Vagina (tissue), 2 donors: Measurements from ENCODE around the gene SIDT2.

Source experiments
- POLR2A ChIP-seq, 2 donors: fragments of 450-650 bp; IDR thresholded peaks; one replicate each; pipeline ENCODE4 v1.6.1; 2017; ENCODE audit warnings: antibody characterized with exemption in 2 of 2, mild to moderate bottlenecking in 2 of 2, moderate library complexity in 2 of 2
- TF ChIP-seq, protein P1 (sequence below), 3 experiments: fragments of 450-650 bp in 2 of 3; fragments of 200-600 bp in 1 of 3; sonication (generic) in 1 of 3; IDR thresholded peaks; one replicate each; pipeline ENCODE4 v1.5.1; 2017 to 2019; ENCODE audit warnings: antibody characterized with exemption in 3 of 3, mild to moderate bottlenecking in 2 of 3, moderate library complexity in 2 of 3

DNA sequence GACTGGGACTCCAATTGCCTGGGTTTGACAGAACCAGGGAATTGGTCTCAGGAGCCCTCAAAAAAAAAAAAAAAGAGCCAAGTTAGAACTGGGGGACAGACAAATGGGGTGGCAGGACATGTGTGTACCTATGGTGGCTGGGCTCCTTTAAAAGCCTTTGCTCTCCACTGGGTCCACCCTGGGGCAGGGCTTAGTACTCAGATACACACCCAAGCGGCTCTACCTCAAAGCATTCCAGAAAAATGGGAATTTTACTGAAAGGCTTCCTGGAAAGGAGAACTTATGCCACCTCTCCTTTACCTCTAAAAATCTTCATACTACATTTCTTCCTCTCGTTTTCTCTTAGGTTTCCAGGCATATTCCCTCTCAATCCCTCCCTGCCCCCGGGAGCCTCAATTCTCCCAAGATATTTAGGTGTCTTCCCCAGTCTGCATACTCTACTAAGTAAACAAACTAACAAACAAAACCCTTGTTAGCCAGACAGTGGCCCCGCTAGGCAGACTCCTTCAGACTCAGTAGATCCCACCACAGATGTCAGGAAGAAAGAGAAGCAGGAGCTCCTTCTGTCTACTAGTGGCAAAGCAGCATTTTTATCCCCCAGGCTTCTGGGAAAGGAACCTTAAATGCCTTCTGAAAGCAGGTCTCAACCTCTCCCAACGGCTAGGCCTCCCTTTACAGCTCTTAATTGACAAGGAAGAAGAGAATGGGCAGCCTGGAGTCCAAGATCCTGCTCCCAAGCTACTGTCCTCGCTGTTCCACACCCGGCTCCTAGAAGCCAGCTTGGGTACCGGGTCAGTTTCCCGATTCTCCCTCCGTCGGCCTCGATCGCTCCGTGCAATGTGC is 52.7 kb downstream of the SIDT2 start:
- TF ChIP-seq, protein P1, sequence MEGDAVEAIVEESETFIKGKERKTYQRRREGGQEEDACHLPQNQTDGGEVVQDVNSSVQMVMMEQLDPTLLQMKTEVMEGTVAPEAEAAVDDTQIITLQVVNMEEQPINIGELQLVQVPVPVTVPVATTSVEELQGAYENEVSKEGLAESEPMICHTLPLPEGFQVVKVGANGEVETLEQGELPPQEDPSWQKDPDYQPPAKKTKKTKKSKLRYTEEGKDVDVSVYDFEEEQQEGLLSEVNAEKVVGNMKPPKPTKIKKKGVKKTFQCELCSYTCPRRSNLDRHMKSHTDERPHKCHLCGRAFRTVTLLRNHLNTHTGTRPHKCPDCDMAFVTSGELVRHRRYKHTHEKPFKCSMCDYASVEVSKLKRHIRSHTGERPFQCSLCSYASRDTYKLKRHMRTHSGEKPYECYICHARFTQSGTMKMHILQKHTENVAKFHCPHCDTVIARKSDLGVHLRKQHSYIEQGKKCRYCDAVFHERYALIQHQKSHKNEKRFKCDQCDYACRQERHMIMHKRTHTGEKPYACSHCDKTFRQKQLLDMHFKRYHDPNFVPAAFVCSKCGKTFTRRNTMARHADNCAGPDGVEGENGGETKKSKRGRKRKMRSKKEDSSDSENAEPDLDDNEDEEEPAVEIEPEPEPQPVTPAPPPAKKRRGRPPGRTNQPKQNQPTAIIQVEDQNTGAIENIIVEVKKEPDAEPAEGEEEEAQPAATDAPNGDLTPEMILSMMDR (IDR thresholded peaks at IDR 0.05): no peak
- TF ChIP-seq POLR2A (IDR thresholded peaks at IDR 0.05): no peak
